H9 (cell line): ENCODE measurements around the gene HAUS7. TPM values are rescaled to one million over a fixed set of nuclear protein-coding genes. Genes with fewer than 3 reads are reported as not detected.

Source experiments
- DNase-seq: peaks from one replicate; pipeline ENCODE4 v3.0.0-alpha.2; 2017
- H2AFZ ChIP-seq: one replicate; pipeline ENCODE4 v1.6.1; 2013; ENCODE audit warnings: mild to moderate bottlenecking, low read length, control low read depth, moderate library complexity
- H2AK5ac ChIP-seq: 2 replicates; pipeline ENCODE4 v1.6.1; 2013; ENCODE audit warnings: low read length, control low read depth, mixed read lengths; ENCODE audit not compliant: insufficient read length
- H2BK120ac ChIP-seq: one replicate; pipeline ENCODE4 v1.6.1; 2013; ENCODE audit warnings: low read depth, mild to moderate bottlenecking, low read length, control low read depth, inconsistent platforms; ENCODE audit not compliant: poor library complexity, severe bottlenecking
- H2BK12ac ChIP-seq: 2 replicates; pipeline ENCODE4 v1.6.1; 2013; ENCODE audit warnings: low read length, control low read depth, mixed read lengths, low read depth; ENCODE audit not compliant: insufficient read length
- H2BK15ac ChIP-seq: 2 replicates; pipeline ENCODE4 v1.6.1; 2013; ENCODE audit warnings: low read depth, low read length, control low read depth
- H2BK20ac ChIP-seq: one replicate; pipeline ENCODE4 v1.6.1; 2013; ENCODE audit warnings: low read depth, mild to moderate bottlenecking, low read length, control low read depth, inconsistent platforms; ENCODE audit not compliant: poor library complexity, severe bottlenecking
- H2BK5ac ChIP-seq: 2 replicates; pipeline ENCODE4 v1.6.1; 2013; ENCODE audit warnings: low read length, control low read depth, mixed read lengths; ENCODE audit not compliant: insufficient read length
- H3K14ac ChIP-seq: 2 replicates; pipeline ENCODE4 v1.6.1; 2013; ENCODE audit warnings: low read length, control low read depth; ENCODE audit not compliant: insufficient read depth
- H3K18ac ChIP-seq: 2 replicates; pipeline ENCODE4 v1.6.1; 2013; ENCODE audit warnings: low read depth, mild to moderate bottlenecking, mixed read lengths, low read length, control low read depth; ENCODE audit not compliant: insufficient read length
- H3K23ac ChIP-seq: 2 replicates; pipeline ENCODE4 v1.6.1; 2013; ENCODE audit warnings: low read length, control low read depth, mixed read lengths, low read depth; ENCODE audit not compliant: insufficient read length
- H3K23me2 ChIP-seq: 2 replicates; pipeline ENCODE4 v1.6.1; 2013; ENCODE audit warnings: low read depth, mild to moderate bottlenecking, mixed read lengths, low read length, control low read depth; ENCODE audit not compliant: insufficient read length, poor library complexity, severe bottlenecking
- H3K27ac ChIP-seq: 2 replicates; pipeline ENCODE4 v1.5.1; 2013; ENCODE audit warnings: low read length, control low read depth, mixed read lengths, low read depth; ENCODE audit not compliant: insufficient read length
- H3K27me3 ChIP-seq: 2 replicates; pipeline ENCODE4 v1.6.1; 2013; ENCODE audit warnings: low read length, control low read depth, inconsistent platforms; ENCODE audit not compliant: insufficient read depth
- H3K4ac ChIP-seq: 2 replicates; pipeline ENCODE4 v1.6.1; 2013; ENCODE audit warnings: low read depth, mild to moderate bottlenecking, control low read depth, inconsistent platforms, low read length, moderate library complexity
- H3K4me1 ChIP-seq: 2 replicates; pipeline ENCODE4 v1.6.1; 2013; ENCODE audit warnings: low read length, control low read depth, inconsistent platforms; ENCODE audit not compliant: insufficient read depth
- H3K4me2 ChIP-seq: 2 replicates; pipeline ENCODE4 v1.6.1; 2013; ENCODE audit warnings: low read length, control low read depth, mixed read lengths; ENCODE audit not compliant: insufficient read length, insufficient read depth
- H3K56ac ChIP-seq: 2 replicates; pipeline ENCODE4 v1.6.1; 2013; ENCODE audit warnings: low read depth, mild to moderate bottlenecking, mixed read lengths, low read length, control low read depth; ENCODE audit not compliant: insufficient read length
- H3K79me1 ChIP-seq: 2 replicates; pipeline ENCODE4 v1.6.1; 2013; ENCODE audit warnings: low read depth, mild to moderate bottlenecking, moderate library complexity, low read length, control low read depth, inconsistent platforms; ENCODE audit not compliant: insufficient read depth, poor library complexity, severe bottlenecking
- H3K79me2 ChIP-seq: 2 replicates; pipeline ENCODE4 v1.6.1; 2013; ENCODE audit warnings: low read length, control low read depth, inconsistent platforms; ENCODE audit not compliant: insufficient read depth
- H3K9ac ChIP-seq: 2 replicates; pipeline ENCODE4 v1.6.1; 2013; ENCODE audit warnings: low read length, control low read depth, mixed read lengths; ENCODE audit not compliant: insufficient read length; ENCODE audit errors: extremely low read depth
- H3K9me3 ChIP-seq: one replicate; pipeline ENCODE4 v1.6.1; 2013; ENCODE audit warnings: low read depth, low read length, inconsistent platforms; ENCODE audit not compliant: control insufficient read depth
- H3T11ph ChIP-seq: one replicate; pipeline ENCODE4 v1.6.1; 2013; ENCODE audit warnings: mild to moderate bottlenecking, low read length, control low read depth, inconsistent platforms
- H4K20me1 ChIP-seq: one replicate; pipeline ENCODE4 v1.6.1; 2013; ENCODE audit not compliant: control insufficient read depth, insufficient read length, insufficient read depth
- H4K5ac ChIP-seq: 2 replicates; pipeline ENCODE4 v1.6.1; 2013; ENCODE audit warnings: low read depth, mild to moderate bottlenecking, mixed read lengths, low read length, control low read depth; ENCODE audit not compliant: insufficient read length
- H4K8ac ChIP-seq: replicated peaks from 2 replicates; pipeline ENCODE4 v1.6.1; 2013; ENCODE audit warnings: low read length, control low read depth, mixed read lengths, low read depth; ENCODE audit not compliant: insufficient read length
- H4K91ac ChIP-seq: 2 replicates; pipeline ENCODE4 v1.6.1; 2013; ENCODE audit warnings: low read depth, mild to moderate bottlenecking, moderate library complexity, mixed read lengths, low read length, control low read depth; ENCODE audit not compliant: insufficient read length
- H3K27ac Mint-ChIP-seq, 3 experiments: 2 replicates in 2 of 3; 3 replicates in 1 of 3; pipeline ENCODE4 v1.8.0; 2020 to 2021; ENCODE audit warnings: mixed read lengths in 3 of 3, mild to moderate bottlenecking in 1 of 3, moderate library complexity in 1 of 3
- H3K27me3 Mint-ChIP-seq: 2 replicates; pipeline ENCODE4 v1.8.0; 2021; ENCODE audit warnings: low read depth, mild to moderate bottlenecking, moderate library complexity, mixed read lengths
- H3K36me3 Mint-ChIP-seq, 3 experiments: 2 replicates in 2 of 3; 3 replicates in 1 of 3; pipeline ENCODE4 v1.8.0; 2020 to 2021; ENCODE audit warnings: low read depth in 3 of 3, mixed read lengths in 3 of 3; ENCODE audit not compliant: insufficient read depth in 1 of 3
- H3K4me1 Mint-ChIP-seq, 2 experiments: 2 replicates each; pipeline ENCODE4 v1.8.0; 2020; ENCODE audit warnings: mixed read lengths in 2 of 2
- H3K4me3 Mint-ChIP-seq, 2 experiments: 2 replicates in 1 of 2; 3 replicates in 1 of 2; pipeline ENCODE4 v1.8.0; 2020 to 2021; ENCODE audit warnings: mild to moderate bottlenecking in 2 of 2, mixed read lengths in 2 of 2, moderate library complexity in 1 of 2
- H3K9me3 Mint-ChIP-seq, 2 experiments: 2 replicates in 1 of 2; 3 replicates in 1 of 2; pipeline ENCODE4 v1.8.0; 2020; ENCODE audit warnings: mild to moderate bottlenecking in 2 of 2, mixed read lengths in 2 of 2, moderate library complexity in 1 of 2
- WGBS: extraction: QIAGEN DNeasy Blood & Tissue Kit; methylation state at CpG from one replicate; pipeline ENCODE4 v1.1.7; 2013; ENCODE audit warnings: missing lambda C conversion rate, low lambda C conversion rate, mixed read lengths; ENCODE audit not compliant: insufficient read length; ENCODE audit errors: extremely low coverage; 5-methylcytosine and 5-hydroxymethylcytosine counted together
- total RNA-seq: library from RNA; stranded (reverse); gene quantifications from 2 replicates; pipeline ENCODE4 v1.2.1, GENCODE V29; 2021
- TF ChIP-seq, protein P1 (sequence below): fragments of 200-600 bp; sonication (generic); conservative IDR thresholded peaks from 3 replicates; pipeline ENCODE4 v1.8.0; 2021; ENCODE audit warnings: antibody characterized with exemption, mild to moderate bottlenecking

HAUS7 gene
- total RNA-seq, 1 experiment from 2014 or later = 45.3 TPM

- Mint-ChIP-seq H3K9me3 (peaks cover 71 to 89% of the 10 kb centered on the region in 2 experiments), H3K4me1 (no peaks in the 10 kb centered on the region), H3K36me3 (peaks cover 0 to 7% (median 1%) of the 10 kb centered on the region in 3 experiments; a peak in 3 of 7 replicates), H3K4me3 (no peak overlapping the region), H3K27me3 (peaks cover 13% of the 10 kb centered on the region), H3K27ac (no peak overlapping the region)
- no peak overlapping the region for H3K18ac ChIP-seq
- no peak for DNase-seq
- no peak overlapping the region for H3K9ac ChIP-seq
- peaks cover 2% of the 10 kb centered on the region; the same call in 1 of the 2 replicates for H3K27me3 ChIP-seq
- H2BK12ac ChIP-seq = no peak overlapping the region
- H2AK5ac ChIP-seq = no peak overlapping the region
- no peaks in the 10 kb centered on the region for H4K20me1 ChIP-seq
- H3K56ac ChIP-seq = no peak overlapping the region
- no peaks in the 10 kb centered on the region for H3K79me2 ChIP-seq
- no peaks in the 10 kb centered on the region for H3K4me1 ChIP-seq
- H3K23ac ChIP-seq = no peak overlapping the region
- H3T11ph ChIP-seq = no peak overlapping the region
- H3K4me2 ChIP-seq = no peak overlapping the region
- no peak overlapping the region for H3K27ac ChIP-seq
- no peak overlapping the region for H2BK20ac ChIP-seq
- no peak overlapping the region for H4K91ac ChIP-seq
- no peak overlapping the region for H4K5ac ChIP-seq
- no peak overlapping the region for H4K8ac ChIP-seq
- H3K23me2 ChIP-seq = no peaks in the 10 kb centered on the region
- no peak overlapping the region for H2AFZ ChIP-seq
- WGBS = no CpG with 5 or more reads among the region's 17 CpGs
- H2BK5ac ChIP-seq = no peak overlapping the region
- TF ChIP-seq, protein P1, sequence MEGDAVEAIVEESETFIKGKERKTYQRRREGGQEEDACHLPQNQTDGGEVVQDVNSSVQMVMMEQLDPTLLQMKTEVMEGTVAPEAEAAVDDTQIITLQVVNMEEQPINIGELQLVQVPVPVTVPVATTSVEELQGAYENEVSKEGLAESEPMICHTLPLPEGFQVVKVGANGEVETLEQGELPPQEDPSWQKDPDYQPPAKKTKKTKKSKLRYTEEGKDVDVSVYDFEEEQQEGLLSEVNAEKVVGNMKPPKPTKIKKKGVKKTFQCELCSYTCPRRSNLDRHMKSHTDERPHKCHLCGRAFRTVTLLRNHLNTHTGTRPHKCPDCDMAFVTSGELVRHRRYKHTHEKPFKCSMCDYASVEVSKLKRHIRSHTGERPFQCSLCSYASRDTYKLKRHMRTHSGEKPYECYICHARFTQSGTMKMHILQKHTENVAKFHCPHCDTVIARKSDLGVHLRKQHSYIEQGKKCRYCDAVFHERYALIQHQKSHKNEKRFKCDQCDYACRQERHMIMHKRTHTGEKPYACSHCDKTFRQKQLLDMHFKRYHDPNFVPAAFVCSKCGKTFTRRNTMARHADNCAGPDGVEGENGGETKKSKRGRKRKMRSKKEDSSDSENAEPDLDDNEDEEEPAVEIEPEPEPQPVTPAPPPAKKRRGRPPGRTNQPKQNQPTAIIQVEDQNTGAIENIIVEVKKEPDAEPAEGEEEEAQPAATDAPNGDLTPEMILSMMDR = no peak
- H3K79me1 ChIP-seq = no peaks in the 10 kb centered on the region
- no peak overlapping the region for H3K4ac ChIP-seq
- H3K9me3 ChIP-seq = peaks cover 65% of the 10 kb centered on the region
- H2BK120ac ChIP-seq = no peak overlapping the region
- H2BK15ac ChIP-seq = no peak overlapping the region
- no peak overlapping the region for H3K14ac ChIP-seq
Observed at GRCh38 chrX:153433781-153434285, 36.5 kb downstream of the HAUS7 start.
